HG03354 (cell line): Measurements from ENCODE around the gene GRIPAP1.

Source experiments
- ATAC-seq: cut with Tn5 transposase; IDR thresholded peaks from one replicate; pipeline ENCODE4 v1.9.1; 2021; ENCODE audit warnings: mild to moderate bottlenecking; ENCODE audit not compliant: unreplicated experiment, poor library complexity, severe bottlenecking

The GRIPAP1 gene

DNA sequence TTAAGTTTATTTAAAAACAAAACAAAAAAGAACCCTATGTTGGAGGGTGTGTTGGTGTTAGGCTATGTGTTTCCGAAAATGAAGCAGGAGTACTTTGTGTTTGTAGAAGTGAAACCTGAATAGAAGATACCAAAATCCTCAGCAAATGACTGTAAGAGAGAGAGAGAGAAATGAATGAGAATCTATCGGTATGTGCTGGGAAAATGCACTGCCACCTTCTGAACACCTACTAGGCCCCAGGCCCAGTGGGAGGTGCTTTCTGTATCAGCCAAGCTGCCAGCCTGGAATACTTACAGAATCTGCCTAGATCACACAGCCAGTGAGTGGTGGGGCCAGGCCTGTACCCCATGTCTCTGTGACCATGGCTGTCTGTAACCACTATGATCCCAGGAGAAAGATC lies 68.3 kb downstream of the GRIPAP1 start:
- ATAC-seq = no peak

DNA sequence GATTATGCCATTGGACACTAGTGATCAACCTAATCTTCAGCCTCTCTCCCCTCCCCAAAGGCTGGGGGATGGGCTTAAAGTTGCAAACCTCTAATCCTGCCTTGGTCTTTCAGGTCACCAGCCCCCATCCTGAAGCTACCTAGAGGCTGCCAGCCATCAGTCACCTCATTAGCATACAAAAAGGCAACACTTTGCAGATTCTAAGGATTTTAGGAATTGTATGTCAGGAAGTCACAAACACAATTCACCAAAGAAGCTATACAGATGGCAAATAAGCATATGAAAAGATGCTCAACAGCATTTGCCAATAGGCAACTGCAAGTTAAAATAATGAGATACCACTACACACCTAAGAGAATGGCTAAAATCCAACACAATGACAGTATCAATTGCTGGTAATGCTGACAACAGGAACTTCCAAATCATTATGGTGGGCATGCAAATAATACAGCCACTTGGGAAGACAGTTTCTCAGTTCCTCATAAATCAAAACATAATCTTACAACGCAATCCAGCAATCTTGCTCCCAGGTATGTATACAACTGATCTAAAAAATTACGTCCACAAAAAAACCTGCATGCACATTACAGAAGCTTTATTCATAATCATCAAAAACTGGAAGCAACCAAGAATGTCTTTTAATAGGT lies 74.2 kb downstream of the GRIPAP1 start:
- ATAC-seq = no peak

DNA sequence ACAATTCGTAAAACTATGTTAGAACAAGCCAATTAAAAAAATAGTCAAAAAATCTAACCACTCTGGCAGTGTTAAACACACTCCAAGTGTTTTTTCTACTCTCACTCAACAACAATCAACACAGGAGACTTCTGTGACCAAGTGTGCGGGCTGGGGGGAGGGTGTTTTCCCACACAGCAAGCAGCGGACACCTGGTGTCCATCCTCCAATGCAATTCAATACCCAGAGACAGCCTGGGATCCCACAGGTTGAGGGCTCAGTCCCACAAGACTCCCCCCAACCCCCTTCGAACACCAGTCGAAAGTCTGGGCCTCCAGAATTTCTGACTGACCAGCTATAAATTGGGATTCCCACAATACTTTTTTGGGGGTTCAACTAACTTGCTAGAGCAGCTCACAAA lies 74.9 kb downstream of the GRIPAP1 start:
- ATAC-seq = no peak

DNA sequence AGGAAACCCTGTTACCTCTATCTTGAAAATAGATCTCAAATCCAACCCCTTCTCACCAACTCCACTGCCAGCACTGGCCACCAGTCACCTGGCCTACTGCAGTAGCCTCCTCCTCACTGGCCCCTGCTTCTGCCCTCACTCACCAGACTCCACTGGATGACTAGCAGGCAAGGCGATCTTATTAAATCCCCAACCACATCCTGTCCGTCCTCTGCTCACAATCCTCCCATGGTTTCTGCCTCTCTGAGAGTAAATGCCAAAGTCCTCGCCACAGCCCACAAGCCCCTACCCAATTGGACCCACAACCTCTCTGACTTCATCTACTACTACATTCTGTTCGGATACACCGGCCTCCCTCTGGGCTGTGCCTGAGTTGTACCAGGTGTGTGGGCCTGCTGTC lies 77.8 kb downstream of the GRIPAP1 start:
- no peak for ATAC-seq

DNA sequence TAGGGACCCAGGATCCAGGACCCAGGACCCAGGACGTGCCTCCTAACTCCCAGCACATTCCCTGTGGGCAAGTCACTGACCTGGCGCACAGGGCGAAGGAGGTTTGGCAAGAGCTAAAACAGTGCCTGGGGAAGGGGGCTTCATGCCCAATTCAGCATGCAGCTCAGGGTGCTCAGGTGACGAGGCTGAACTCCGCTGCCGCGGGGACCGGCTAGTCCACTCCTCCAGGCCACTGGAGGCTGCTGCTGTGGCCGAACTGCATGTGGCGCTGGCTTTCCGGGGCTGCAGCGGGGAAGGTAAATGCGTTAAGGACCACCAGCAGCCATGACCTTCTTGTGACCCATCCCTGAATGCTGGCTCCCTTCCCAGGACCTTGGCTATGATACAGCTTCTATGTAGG lies 78.3 kb downstream of the GRIPAP1 start:
- ATAC-seq = no peak
